Neuronal stem cell (in vitro differentiated cells): Measurements from ENCODE around the gene STUB1.

Source experiments
- DNase-seq: peaks from one replicate; pipeline ENCODE4 v3.0.0-alpha.2; 2013; ENCODE audit warnings: low spot score
- H2AFZ ChIP-seq: one replicate; pipeline ENCODE4 v1.6.1; 2013; ENCODE audit warnings: mild to moderate bottlenecking, low read length, inconsistent platforms
- H2AK5ac ChIP-seq: 2 replicates; pipeline ENCODE4 v1.6.1; 2013; ENCODE audit warnings: low read depth, mild to moderate bottlenecking, inconsistent platforms, low read length, moderate library complexity, mixed read lengths
- H2BK120ac ChIP-seq: 2 replicates; pipeline ENCODE4 v1.6.1; 2013; ENCODE audit warnings: low read depth, mild to moderate bottlenecking, inconsistent platforms, low read length, moderate library complexity, mixed read lengths
- H2BK12ac ChIP-seq: one replicate; pipeline ENCODE4 v1.6.1; 2013; ENCODE audit warnings: low read length, inconsistent platforms
- H2BK15ac ChIP-seq: 2 replicates; pipeline ENCODE4 v1.6.1; 2013; ENCODE audit warnings: mild to moderate bottlenecking, low read length, inconsistent platforms, mixed read lengths
- H2BK5ac ChIP-seq: one replicate; pipeline ENCODE4 v1.6.1; 2013; ENCODE audit warnings: inconsistent platforms, mild to moderate bottlenecking, low read length, moderate library complexity
- H3K14ac ChIP-seq: one replicate; pipeline ENCODE4 v1.6.1; 2013; ENCODE audit warnings: low read length, inconsistent platforms
- H3K18ac ChIP-seq: 2 replicates; pipeline ENCODE4 v1.6.1; 2013; ENCODE audit warnings: low read length, inconsistent platforms
- H3K23ac ChIP-seq: 2 replicates; pipeline ENCODE4 v1.6.1; 2013; ENCODE audit warnings: low read depth, mild to moderate bottlenecking, mixed read lengths, low read length, inconsistent platforms; ENCODE audit not compliant: poor library complexity
- H3K27ac ChIP-seq: replicated peaks from 3 replicates; pipeline ENCODE4 v1.5.1; 2013; ENCODE audit warnings: low read length, inconsistent platforms
- H3K27me3 ChIP-seq, 3 experiments: 2 replicates each; pipeline ENCODE4 v1.6.1; 2013; ENCODE audit warnings: low read length in 3 of 3, mild to moderate bottlenecking in 2 of 3, inconsistent platforms in 1 of 3, low read depth in 1 of 3, mixed read lengths in 1 of 3, moderate library complexity in 1 of 3; ENCODE audit not compliant: control insufficient read depth in 3 of 3, insufficient read depth in 3 of 3
- H3K36me3 ChIP-seq, 2 donors: replicated peaks in 1 of 2; 2 replicates each; pipeline ENCODE4 v1.6.1; 2013; ENCODE audit warnings: low read length in 2 of 2; ENCODE audit not compliant: control insufficient read depth in 2 of 2, insufficient read depth in 2 of 2
- H3K4ac ChIP-seq: 2 replicates; pipeline ENCODE4 v1.6.1; 2013; ENCODE audit warnings: inconsistent platforms, mild to moderate bottlenecking, low read length, moderate library complexity
- H3K4me1 ChIP-seq, 2 donors: 1 replicate in 1 of 2; 2 replicates in 1 of 2; pipeline ENCODE4 v1.6.1; 2013; ENCODE audit warnings: low read length in 2 of 2, low read depth in 1 of 2; ENCODE audit not compliant: control insufficient read depth in 2 of 2, insufficient read depth in 1 of 2
- H3K4me2 ChIP-seq: one replicate; pipeline ENCODE4 v1.6.1; 2013; ENCODE audit warnings: mild to moderate bottlenecking, low read length, inconsistent platforms; ENCODE audit not compliant: insufficient read depth, poor library complexity, severe bottlenecking
- H3K4me3 ChIP-seq, 2 donors: 2 replicates each; pipeline ENCODE4 v1.5.1; 2013; ENCODE audit warnings: low read length in 2 of 2, mild to moderate bottlenecking in 2 of 2, inconsistent platforms in 1 of 2, moderate library complexity in 1 of 2
- H3K79me1 ChIP-seq: one replicate; pipeline ENCODE4 v1.6.1; 2013; ENCODE audit warnings: low read depth, mild to moderate bottlenecking, inconsistent platforms, low read length, moderate library complexity
- H3K9ac ChIP-seq: one replicate; pipeline ENCODE4 v1.6.1; 2013; ENCODE audit warnings: mild to moderate bottlenecking, low read depth, low read length, inconsistent platforms; ENCODE audit not compliant: poor library complexity
- H3K9me3 ChIP-seq, 2 donors: replicated peaks in 1 of 2; 2 replicates each; pipeline versions ENCODE3 to v1.6.1; 2013; ENCODE audit warnings: low read length in 2 of 2, mild to moderate bottlenecking in 2 of 2, inconsistent platforms in 1 of 2, low read depth in 1 of 2, mixed read lengths in 1 of 2, moderate library complexity in 1 of 2; ENCODE audit not compliant: control insufficient read depth in 2 of 2, insufficient read depth in 1 of 2
- H4K8ac ChIP-seq: one replicate; pipeline ENCODE4 v1.6.1; 2013; ENCODE audit warnings: low read depth, mild to moderate bottlenecking, inconsistent platforms, low read length, moderate library complexity
- H4K91ac ChIP-seq: one replicate; pipeline ENCODE4 v1.6.1; 2013; ENCODE audit warnings: low read length, low read depth, mild to moderate bottlenecking, inconsistent platforms; ENCODE audit not compliant: poor library complexity
- WGBS, 2 donors: extraction: QIAGEN DNeasy Blood & Tissue Kit; methylation state at CpG; one replicate each; pipeline ENCODE4 v1.1.7; 2013; ENCODE audit warnings: missing lambda C conversion rate in 2 of 2, mixed read lengths in 1 of 2; ENCODE audit not compliant: insufficient read length in 2 of 2, insufficient replicate concordance in 1 of 2; ENCODE audit errors: extremely low coverage in 2 of 2; 5-methylcytosine and 5-hydroxymethylcytosine counted together

The STUB1 gene

DNA sequence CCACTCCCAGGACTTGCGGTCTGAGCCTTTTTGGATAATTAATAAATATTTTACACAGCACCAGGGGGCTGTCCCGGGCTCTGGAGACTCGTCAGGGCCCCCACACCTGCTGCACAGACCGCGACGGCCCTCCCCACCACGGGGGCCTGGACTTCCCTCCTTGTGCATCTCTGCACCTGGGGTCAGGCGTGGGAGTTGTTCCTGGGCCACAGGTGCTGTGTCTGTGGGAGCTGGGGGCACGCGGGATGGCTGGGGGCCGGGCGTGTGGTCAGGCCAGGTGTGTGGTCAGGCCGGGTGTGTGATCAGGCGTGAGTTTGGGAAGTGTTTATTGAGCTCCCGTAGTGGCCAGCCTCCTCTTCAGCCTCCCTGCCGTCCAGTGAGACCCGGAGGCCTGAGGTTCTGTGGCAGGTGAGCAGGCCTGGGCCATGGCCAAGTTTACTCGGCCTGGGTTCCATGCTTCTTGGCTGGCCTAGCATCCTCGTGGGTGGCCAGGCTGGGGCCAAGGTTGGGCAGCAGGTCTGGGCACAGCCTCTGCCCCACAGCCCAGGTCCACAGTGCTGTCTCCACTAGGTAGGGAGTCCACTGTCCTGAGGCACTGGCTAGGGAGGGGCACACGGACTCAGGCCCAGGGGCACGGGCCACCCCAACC is 1.9 kb upstream of the STUB1 start:
- H3K36me3 ChIP-seq, result peaks cover 22 to 37% of the 10 kb centered on the region in 2 donors
- no peak overlapping the region for H3K27ac ChIP-seq
- peak overlapping the region; percentile 37 for H3K23ac ChIP-seq
- H3K4me3 ChIP-seq, result no peak overlapping the region
- DNase-seq, result no peak
- H3K27me3 ChIP-seq, result peaks cover 0 to 14% (median 0%) of the 10 kb centered on the region in 3 experiments
- no peak overlapping the region for H2AFZ ChIP-seq
- H3K9ac ChIP-seq, result peak overlapping the region; percentile 37
- peak overlapping the region; percentile 94 for H2BK15ac ChIP-seq
- no peak overlapping the region for H3K4me2 ChIP-seq
- H2BK5ac ChIP-seq, result peak overlapping the region; percentile 91
- H3K9me3 ChIP-seq, result peaks cover 0 to 2% of the 10 kb centered on the region in 2 donors
- H3K4me1 ChIP-seq, result peaks cover 7 to 24% of the 10 kb centered on the region in 2 donors
- H2BK12ac ChIP-seq, result peak overlapping the region; percentile 89
- no peak overlapping the region for H3K14ac ChIP-seq
- H3K18ac ChIP-seq, result peak overlapping the region; percentile 90
- H2AK5ac ChIP-seq, result peak overlapping the region; percentile 99
- no peak overlapping the region for H3K4ac ChIP-seq
- no peak overlapping the region for H4K91ac ChIP-seq
- H2BK120ac ChIP-seq, result peak overlapping the region; percentile 54
- peaks cover 25% of the 10 kb centered on the region for H3K79me1 ChIP-seq
- H4K8ac ChIP-seq, result no peak overlapping the region
- WGBS, 2 donors, result no CpG with 5 or more reads among the region's 21 CpGs

DNA sequence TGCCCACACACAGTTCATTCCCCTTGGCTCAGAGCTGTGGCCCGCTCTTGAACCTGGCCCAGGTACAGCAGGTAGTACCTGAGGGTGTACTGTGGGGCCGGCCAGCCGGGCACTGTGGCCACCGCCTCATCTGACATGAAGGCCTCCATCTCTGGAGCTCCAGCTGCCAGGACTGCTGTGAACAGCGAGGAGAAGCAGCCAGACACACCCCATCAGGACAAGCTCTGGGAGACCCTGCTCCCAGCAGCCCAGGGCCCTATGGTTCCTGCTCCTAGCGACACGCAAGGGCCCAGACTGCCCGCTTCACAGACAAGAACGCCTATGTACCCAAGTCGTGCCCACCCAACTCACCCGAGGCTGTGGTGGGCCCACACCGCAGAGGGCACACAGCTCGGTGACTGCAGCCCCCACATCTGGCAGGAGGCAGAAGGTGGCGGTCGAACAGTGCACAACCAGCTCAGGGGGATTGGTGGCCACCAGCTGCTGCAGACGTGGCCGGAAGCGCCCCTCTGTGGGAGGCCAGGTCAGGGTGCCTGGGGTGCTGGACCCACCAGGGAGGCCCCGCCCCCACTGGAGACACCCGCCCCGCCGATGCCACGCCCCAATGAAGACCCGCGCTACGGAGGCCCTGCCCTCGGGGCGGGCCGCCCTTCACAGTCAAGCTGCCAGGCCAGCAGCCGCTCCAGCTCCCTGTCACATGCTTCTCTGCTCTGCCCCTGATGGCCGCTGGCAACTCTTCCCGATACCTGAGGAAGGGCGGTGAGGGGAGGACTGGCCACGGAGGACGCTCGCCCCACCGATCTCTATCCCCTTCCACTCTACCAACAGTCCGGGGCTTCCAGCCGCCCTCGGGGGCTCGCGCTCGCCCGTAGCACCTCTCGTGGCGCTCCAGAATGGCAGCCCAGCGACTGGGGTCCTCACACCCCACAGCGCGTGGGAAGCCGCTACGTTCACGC is 1.1 kb upstream of the STUB1 start:
- peak overlapping the region; percentile 94 for H2BK15ac ChIP-seq
- H3K9me3 ChIP-seq, result peaks cover 0 to 2% of the 10 kb centered on the region in 2 donors
- peak overlapping the region; percentile 66 for H3K4ac ChIP-seq
- peak overlapping the region; percentile 54 for H2BK120ac ChIP-seq
- H2BK5ac ChIP-seq, result peak overlapping the region; percentile 91
- peak overlapping the region; percentile 99 for H2AK5ac ChIP-seq
- peak overlapping the region; percentile 72 for H3K27ac ChIP-seq
- peak overlapping the region; percentile 15 to 79 for H3K4me3 ChIP-seq
- H3K4me2 ChIP-seq, result peak overlapping the region; percentile 97
- H3K36me3 ChIP-seq, result peaks cover 22 to 35% of the 10 kb centered on the region in 2 donors
- H3K18ac ChIP-seq, result peak overlapping the region; percentile 91
- H2BK12ac ChIP-seq, result peak overlapping the region; percentile 89
- no peak overlapping the region for H4K8ac ChIP-seq
- peaks cover 7 to 26% of the 10 kb centered on the region in 2 donors for H3K4me1 ChIP-seq
- H4K91ac ChIP-seq, result no peak overlapping the region
- H2AFZ ChIP-seq, result peak overlapping the region; percentile 78
- peak overlapping the region; percentile 80 for H3K9ac ChIP-seq
- peak overlapping the region; percentile 56 for H3K14ac ChIP-seq
- peak; percentile 63 for DNase-seq
- peaks cover 0 to 14% (median 0%) of the 10 kb centered on the region in 3 experiments for H3K27me3 ChIP-seq
- peaks cover 30% of the 10 kb centered on the region for H3K79me1 ChIP-seq
- peak overlapping the region; percentile 89 for H3K23ac ChIP-seq
- WGBS, 2 donors, result no CpG with 5 or more reads among the region's 52 CpGs

DNA sequence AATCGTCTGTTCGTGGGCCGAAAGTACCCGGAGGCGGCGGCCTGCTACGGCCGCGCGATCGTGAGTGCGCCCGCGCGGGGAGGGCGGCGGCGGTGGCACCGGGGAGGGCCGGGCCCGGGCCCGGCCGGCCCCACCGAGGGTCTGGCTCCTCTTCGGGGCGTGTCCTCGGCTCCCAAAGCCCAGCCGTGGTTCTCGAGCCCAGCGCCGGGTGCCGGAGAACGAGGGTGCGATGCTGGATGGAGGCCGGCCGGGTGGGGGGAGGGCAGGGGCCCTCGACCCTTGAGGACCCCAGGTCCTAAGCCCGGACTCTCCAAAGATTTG is 375 bp downstream of the STUB1 start:
- H4K91ac ChIP-seq, result no peak overlapping the region
- peaks cover 31% of the 10 kb centered on the region for H3K79me1 ChIP-seq
- H2BK5ac ChIP-seq, result peak overlapping the region; percentile 82
- H3K9me3 ChIP-seq, result peaks cover 0 to 2% of the 10 kb centered on the region in 2 donors
- no peak overlapping the region for H3K4ac ChIP-seq
- H3K4me3 ChIP-seq, result peak overlapping the region; percentile 87 to 98
- H3K18ac ChIP-seq, result peak overlapping the region; percentile 99
- peak overlapping the region; percentile 93 for H3K27ac ChIP-seq
- H3K27me3 ChIP-seq, result peaks cover 0 to 6% (median 0%) of the 10 kb centered on the region in 3 experiments
- H3K36me3 ChIP-seq, result peaks cover 29 to 41% of the 10 kb centered on the region in 2 donors
- WGBS, 2 donors, result no CpG with 5 or more reads among the region's 38 CpGs
- DNase-seq, result no peak
- H3K9ac ChIP-seq, result peak overlapping the region; percentile 94
- peak overlapping the region; percentile 61 for H3K14ac ChIP-seq
- no peak overlapping the region for H2BK120ac ChIP-seq
- no peak overlapping the region for H2BK15ac ChIP-seq
- no peak overlapping the region for H4K8ac ChIP-seq
- H3K4me2 ChIP-seq, result peak overlapping the region; percentile 96
- peaks cover 7 to 21% of the 10 kb centered on the region in 2 donors for H3K4me1 ChIP-seq
- peak overlapping the region; percentile 95 for H2AFZ ChIP-seq
- H2BK12ac ChIP-seq, result no peak overlapping the region
- peak overlapping the region; percentile 98 for H3K23ac ChIP-seq
- H2AK5ac ChIP-seq, result peak overlapping the region; percentile 86
